Panc1 (cell line): ENCODE measurements around the gene C11orf52. TPM values are rescaled to one million over a fixed set of nuclear protein-coding genes. Genes with fewer than 3 reads are reported as not detected.

Source experiments
- ATAC-seq: fragments of 200-7000 bp; cut with Tn5 transposase; 2 replicates; pipeline ENCODE4 v1.9.1; 2020; ENCODE audit warnings: mild to moderate bottlenecking, moderate library complexity
- BruUV-seq: library from RNA; stranded (reverse); fragments of 400-500 nt; replicated peaks from 2 replicates; lab custom pipeline; 2021; lab: Mats Ljungman, UMichigan
- CTCF ChIA-PET: fragments of 300-600 bp; sonication (Branson Sonifier 250); formaldehyde crosslinking; loops from one replicate; lab custom pipeline; 2022; ENCODE audit warnings: antibody characterized with exemption; lab: Charles Lee
- POLR2A ChIA-PET: fragments of 300-600 bp; sonication (Branson Sonifier 250); formaldehyde crosslinking; loops from one replicate; lab custom pipeline; 2022; ENCODE audit warnings: antibody characterized with exemption; lab: Charles Lee
- DNase-seq: peaks from one replicate; pipeline ENCODE4 v3.0.0-alpha.2; 2010; ENCODE audit warnings: low read depth, low spot score
- H3K27ac ChIP-seq: 2 replicates; pipeline ENCODE4 v1.5.1; 2011; ENCODE audit warnings: mild to moderate bottlenecking, low read length, inconsistent platforms
- H3K27me3 ChIP-seq: fragments of 200-500 bp; sonication (Bioruptor generic); 2 replicates; pipeline ENCODE4 v1.6.0; 2014; ENCODE audit warnings: low read length, inconsistent platforms; ENCODE audit not compliant: control insufficient read depth, insufficient read depth
- H3K36me3 ChIP-seq: fragments of 200-500 bp; sonication (Bioruptor generic); 2 replicates; pipeline ENCODE4 v1.5.1; 2014; ENCODE audit warnings: inconsistent platforms, mild to moderate bottlenecking, low read length, moderate library complexity; ENCODE audit not compliant: control insufficient read depth, insufficient read depth
- H3K4me1 ChIP-seq: 2 replicates; pipeline ENCODE4 v1.5.1; 2011; ENCODE audit warnings: inconsistent platforms, mild to moderate bottlenecking, low read length, moderate library complexity; ENCODE audit not compliant: control insufficient read depth, insufficient read depth
- H3K4me3 ChIP-seq, 2 experiments: 2 replicates each; pipeline ENCODE4 v1.5.1; 2011 to 2012; ENCODE audit warnings: low read depth in 2 of 2, low read length in 2 of 2, mild to moderate bottlenecking in 2 of 2, inconsistent platforms in 1 of 2, moderate library complexity in 1 of 2
- H3K9me3 ChIP-seq: fragments of 200-500 bp; sonication (Bioruptor generic); 2 replicates; pipeline ENCODE4 v1.5.1; 2014; ENCODE audit warnings: low read depth, mild to moderate bottlenecking, inconsistent platforms, low read length, moderate library complexity; ENCODE audit not compliant: control insufficient read depth, insufficient read depth
- CTCF ChIP-seq: fragments of 450-650 bp; IDR thresholded peaks from 2 replicates; pipeline ENCODE4 v1.5.1; 2017; ENCODE audit warnings: mild to moderate bottlenecking
- POLR2AphosphoS5 ChIP-seq: IDR thresholded peaks from 2 replicates; pipeline ENCODE4 v1.6.1; 2012; ENCODE audit warnings: mild to moderate bottlenecking, low read depth, low read length, moderate library complexity
- REST ChIP-seq, 2 experiments: IDR thresholded peaks; 2 replicates each; pipeline ENCODE4 v1.6.1; 2011 to 2012; ENCODE audit warnings: low read depth in 2 of 2, control low read depth in 1 of 2, low read length in 1 of 2, mild to moderate bottlenecking in 1 of 2, moderate library complexity in 1 of 2; ENCODE audit not compliant: insufficient read depth in 1 of 2
- SIN3A ChIP-seq: IDR thresholded peaks from 2 replicates; pipeline ENCODE4 v1.6.1; 2012; ENCODE audit warnings: low read depth, mild to moderate bottlenecking, low read length, moderate library complexity, borderline replicate concordance; ENCODE audit not compliant: insufficient read depth
- TCF7L2 ChIP-seq: IDR thresholded peaks from 2 replicates; pipeline ENCODE4 v1.6.1; 2011; ENCODE audit warnings: mild to moderate bottlenecking, low read depth, low read length, inconsistent platforms
- in situ Hi-C: cut with HindIII; loops from 2 replicates; pipeline ENCODE4 v1.10.0; 2016; ENCODE audit warnings: low sequenced_read_pairs, low pct_unique_long_range_greater_than_20kb
- intact Hi-C: fragments of 100-400 bp; cut with micrococcal nuclease; formaldehyde crosslinking; loops from one replicate; pipeline ENCODE4 v1.10.0; 2022; ENCODE audit not compliant: unreplicated experiment
- total RNA-seq: library from RNA; stranded (reverse); gene quantifications from one replicate; pipeline ENCODE4 v1.2.1, GENCODE V29; 2021; ENCODE audit not compliant: unreplicated experiment

The C11orf52 gene
- total RNA-seq, 1 experiment from 2014 or later = not detected

GRCh38 chr11:111967649-111968048 lies 48.9 kb downstream of the C11orf52 start:
- ChIA-PET CTCF (no interaction called here), POLR2A (no interaction called here)
- Histone ChIP-seq H3K9me3 (no peaks in the 10 kb centered on the region), H3K4me1 (no peaks in the 10 kb centered on the region), H3K27me3 (no peaks in the 10 kb centered on the region), H3K36me3 (no peaks in the 10 kb centered on the region), H3K4me3 (no peak overlapping the region), H3K27ac (no peak overlapping the region)
- BruUV-seq = no TSS peak
- intact Hi-C loops (no loop called here), in situ Hi-C loops (no loop called here)
- ATAC-seq (no peak), DNase-seq (no peak)
- TF ChIP-seq SIN3A (no peak), POLR2AphosphoS5 (no peak), CTCF (no peak), REST (IDR thresholded peaks at IDR 0.05; ENCODE audit: insufficient read depth in 1 of 2, low read depth in 2 of 2, low read length in 1 of 2) (no peak), TCF7L2 (no peak)

- Histone ChIP-seq H3K27me3 (no peaks in the 10 kb centered on the region), H3K27ac (no peak overlapping the region), H3K4me3 (no peak overlapping the region), H3K4me1 (no peaks in the 10 kb centered on the region), H3K9me3 (no peaks in the 10 kb centered on the region), H3K36me3 (no peaks in the 10 kb centered on the region)
- intact Hi-C loops (no loop called here), in situ Hi-C loops (no loop called here)
- POLR2A ChIA-PET = no interaction called here
- TF ChIP-seq CTCF = no peak
- TF ChIP-seq SIN3A = no peak
- TF ChIP-seq POLR2AphosphoS5 = no peak
- TF ChIP-seq TCF7L2 = no peak
- no peak for TF ChIP-seq REST (IDR thresholded peaks at IDR 0.05; ENCODE audit: insufficient read depth in 1 of 2, low read depth in 2 of 2, low read length in 1 of 2)
- no TSS peak for BruUV-seq
- no peak for ATAC-seq
- no peak for DNase-seq
- CTCF ChIA-PET = no interaction called here
Observed at GRCh38 chr11:111969344-111969743, 50.6 kb downstream of the C11orf52 start.
